Measurements from ENCODE around the gene SPINT1.

DNA sequence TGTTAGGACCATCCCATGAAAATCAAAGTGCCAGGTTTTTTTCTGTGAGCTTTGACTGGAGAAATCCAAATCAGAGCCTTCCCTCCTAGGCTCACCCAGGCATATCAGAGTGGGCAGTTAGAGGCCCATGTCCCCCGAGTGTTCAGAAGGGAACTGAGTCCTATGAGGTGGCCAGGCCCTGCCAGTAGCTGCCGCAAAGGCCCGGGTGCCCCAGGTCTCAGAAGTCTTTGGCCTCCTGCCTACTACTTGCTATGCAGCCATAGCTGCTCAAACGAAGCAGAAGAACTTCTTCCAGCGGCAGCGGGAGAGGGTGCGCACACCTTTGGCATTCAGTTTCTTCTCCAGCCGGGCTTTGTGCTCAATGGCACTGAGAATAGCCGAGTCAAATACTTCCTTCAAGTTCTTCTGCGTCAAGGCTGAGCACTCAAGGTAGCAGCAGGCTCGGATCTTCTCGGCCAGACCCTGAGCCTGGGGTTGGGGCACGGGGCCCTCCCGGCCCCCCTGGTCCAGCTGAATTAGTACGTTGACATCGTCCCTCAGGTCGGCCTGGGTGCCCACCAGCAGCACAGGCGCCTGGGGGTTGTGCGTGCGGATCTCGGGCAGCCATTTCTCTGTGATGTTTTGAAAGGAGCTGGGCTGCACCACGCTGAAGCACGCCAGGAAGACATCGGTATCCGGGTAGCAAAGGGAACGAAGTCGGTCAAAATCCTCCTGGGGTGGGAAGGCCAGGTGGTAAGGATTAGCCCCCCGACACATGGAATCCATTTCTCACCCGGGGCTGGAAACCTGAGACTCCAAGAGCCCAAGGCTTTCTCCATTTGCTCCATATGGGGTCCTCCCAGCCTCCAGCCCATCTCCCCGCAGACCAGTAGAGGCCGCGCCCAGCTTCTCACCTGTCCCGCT lies 29.2 kb downstream of the SPINT1 start:
- no peak for TF ChIP-seq POLR2A (IDR thresholded peaks at IDR 0.05)
- TF ChIP-seq, protein P1, sequence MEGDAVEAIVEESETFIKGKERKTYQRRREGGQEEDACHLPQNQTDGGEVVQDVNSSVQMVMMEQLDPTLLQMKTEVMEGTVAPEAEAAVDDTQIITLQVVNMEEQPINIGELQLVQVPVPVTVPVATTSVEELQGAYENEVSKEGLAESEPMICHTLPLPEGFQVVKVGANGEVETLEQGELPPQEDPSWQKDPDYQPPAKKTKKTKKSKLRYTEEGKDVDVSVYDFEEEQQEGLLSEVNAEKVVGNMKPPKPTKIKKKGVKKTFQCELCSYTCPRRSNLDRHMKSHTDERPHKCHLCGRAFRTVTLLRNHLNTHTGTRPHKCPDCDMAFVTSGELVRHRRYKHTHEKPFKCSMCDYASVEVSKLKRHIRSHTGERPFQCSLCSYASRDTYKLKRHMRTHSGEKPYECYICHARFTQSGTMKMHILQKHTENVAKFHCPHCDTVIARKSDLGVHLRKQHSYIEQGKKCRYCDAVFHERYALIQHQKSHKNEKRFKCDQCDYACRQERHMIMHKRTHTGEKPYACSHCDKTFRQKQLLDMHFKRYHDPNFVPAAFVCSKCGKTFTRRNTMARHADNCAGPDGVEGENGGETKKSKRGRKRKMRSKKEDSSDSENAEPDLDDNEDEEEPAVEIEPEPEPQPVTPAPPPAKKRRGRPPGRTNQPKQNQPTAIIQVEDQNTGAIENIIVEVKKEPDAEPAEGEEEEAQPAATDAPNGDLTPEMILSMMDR (IDR thresholded peaks at IDR 0.05 in 8 of 11, conservative IDR thresholded peaks at IDR 0.05 in 3 of 11) = no peak
